ENCODE measurements around the gene COA3.

GRCh38 chr17:42817866-42818265 lies 19.4 kb upstream of the COA3 start:
- TF ChIP-seq POLR2A (IDR thresholded peaks at IDR 0.05) (no peak), EP300 (IDR thresholded peaks at IDR 0.05) (no peak)
- TF ChIP-seq, protein P1, sequence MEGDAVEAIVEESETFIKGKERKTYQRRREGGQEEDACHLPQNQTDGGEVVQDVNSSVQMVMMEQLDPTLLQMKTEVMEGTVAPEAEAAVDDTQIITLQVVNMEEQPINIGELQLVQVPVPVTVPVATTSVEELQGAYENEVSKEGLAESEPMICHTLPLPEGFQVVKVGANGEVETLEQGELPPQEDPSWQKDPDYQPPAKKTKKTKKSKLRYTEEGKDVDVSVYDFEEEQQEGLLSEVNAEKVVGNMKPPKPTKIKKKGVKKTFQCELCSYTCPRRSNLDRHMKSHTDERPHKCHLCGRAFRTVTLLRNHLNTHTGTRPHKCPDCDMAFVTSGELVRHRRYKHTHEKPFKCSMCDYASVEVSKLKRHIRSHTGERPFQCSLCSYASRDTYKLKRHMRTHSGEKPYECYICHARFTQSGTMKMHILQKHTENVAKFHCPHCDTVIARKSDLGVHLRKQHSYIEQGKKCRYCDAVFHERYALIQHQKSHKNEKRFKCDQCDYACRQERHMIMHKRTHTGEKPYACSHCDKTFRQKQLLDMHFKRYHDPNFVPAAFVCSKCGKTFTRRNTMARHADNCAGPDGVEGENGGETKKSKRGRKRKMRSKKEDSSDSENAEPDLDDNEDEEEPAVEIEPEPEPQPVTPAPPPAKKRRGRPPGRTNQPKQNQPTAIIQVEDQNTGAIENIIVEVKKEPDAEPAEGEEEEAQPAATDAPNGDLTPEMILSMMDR (IDR thresholded peaks at IDR 0.05), result no peak

Data from suprapubic skin (tissue), 3 donors.